Islet of Langerhans (tissue), 1 donor: ENCODE results near the gene SORL1.

Source experiments
- FAIRE-seq: peaks from one replicate; lab custom pipeline; 2011; peaks lifted over from hg19 to GRCh38; lab: Jason Lieb, UNC

The SORL1 gene

GRCh38 chr11:121664144-121664543 lies 212.0 kb downstream of the SORL1 start:
- FAIRE-seq, result no peak

DNA sequence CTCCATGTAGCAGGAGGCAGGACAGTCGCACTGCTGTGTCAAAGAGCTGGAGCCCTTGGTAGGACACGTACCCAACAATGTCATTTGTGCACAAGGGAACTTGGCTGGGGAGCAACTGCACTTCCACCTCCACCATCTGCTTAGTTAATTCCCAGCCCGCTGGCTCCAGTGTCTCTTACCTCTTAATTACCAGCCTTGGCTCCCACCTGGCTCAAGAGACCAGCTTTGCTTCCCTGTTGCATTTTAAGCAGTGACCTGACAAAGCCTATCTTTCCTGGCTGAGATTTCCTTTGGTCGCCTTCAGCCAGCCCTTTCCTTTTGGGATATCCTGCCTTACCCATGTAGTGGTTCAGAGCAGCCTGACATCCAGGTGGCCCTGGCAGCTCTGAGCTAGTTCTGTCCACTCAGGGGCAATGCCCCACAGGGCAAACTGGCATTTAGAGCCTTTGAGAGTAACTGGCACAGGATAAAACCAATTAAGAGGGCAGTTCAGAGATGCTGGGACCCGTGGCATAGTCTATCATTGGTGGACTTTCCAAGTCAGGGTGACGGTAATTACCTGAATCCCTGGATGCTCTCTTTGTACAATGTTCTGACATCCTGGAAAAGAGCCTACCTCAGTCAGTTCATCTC lies 213.2 kb downstream of the SORL1 start:
- no peak for FAIRE-seq

- FAIRE-seq, result no peak
These were observed 215.7 kb downstream of the SORL1 start for GRCh38 chr11:121667836-121668235.

GRCh38 chr11:121669422-121669821 lies 217.3 kb downstream of the SORL1 start:
- FAIRE-seq, result peak; percentile 69

DNA sequence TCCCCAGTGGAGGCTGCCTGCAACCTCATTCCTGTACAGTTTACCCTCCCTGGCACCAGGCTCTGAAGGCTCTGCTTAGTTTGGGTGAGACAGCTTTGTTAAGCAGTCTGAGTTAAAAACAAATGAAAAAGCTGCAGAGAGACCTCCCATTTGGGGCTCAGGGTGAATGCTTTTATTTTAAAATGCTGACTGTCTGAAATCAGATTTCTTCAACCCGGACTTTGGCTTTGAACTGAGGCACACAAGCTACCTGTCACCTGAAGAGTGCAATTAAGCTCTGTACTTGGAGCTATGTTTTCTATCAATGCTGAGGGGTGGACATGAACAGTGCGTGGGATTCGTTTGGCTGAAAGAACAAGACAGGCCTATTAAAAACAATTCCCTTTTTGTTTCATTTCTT lies 218.2 kb downstream of the SORL1 start:
- FAIRE-seq, result no peak

DNA sequence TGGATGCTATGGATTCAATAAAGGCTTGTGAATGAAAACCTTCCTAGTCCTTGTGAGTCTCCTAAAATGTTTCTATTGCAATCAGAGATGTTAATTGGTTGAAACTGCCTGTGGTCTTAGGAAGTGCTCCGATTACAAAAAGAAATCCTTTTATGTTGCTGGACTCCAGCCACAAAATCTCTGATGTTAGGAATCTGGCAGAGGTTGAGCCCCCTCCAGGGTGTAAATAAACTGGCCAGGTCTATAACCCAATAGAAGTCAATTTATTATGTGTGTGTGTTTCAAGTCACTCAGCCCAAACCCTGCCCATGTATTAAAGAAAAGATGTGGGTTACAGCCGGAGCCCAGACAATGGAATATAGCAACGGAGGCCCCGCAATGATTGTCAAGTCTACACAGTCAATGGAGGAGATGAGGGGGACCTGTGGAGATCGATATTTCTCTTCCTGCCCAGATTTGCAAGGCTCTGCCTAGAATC lies 218.7 kb downstream of the SORL1 start:
- FAIRE-seq, result no peak

- FAIRE-seq, result peak; percentile 97
These were observed 219.4 kb downstream of the SORL1 start for GRCh38 chr11:121671283-121672168.

DNA sequence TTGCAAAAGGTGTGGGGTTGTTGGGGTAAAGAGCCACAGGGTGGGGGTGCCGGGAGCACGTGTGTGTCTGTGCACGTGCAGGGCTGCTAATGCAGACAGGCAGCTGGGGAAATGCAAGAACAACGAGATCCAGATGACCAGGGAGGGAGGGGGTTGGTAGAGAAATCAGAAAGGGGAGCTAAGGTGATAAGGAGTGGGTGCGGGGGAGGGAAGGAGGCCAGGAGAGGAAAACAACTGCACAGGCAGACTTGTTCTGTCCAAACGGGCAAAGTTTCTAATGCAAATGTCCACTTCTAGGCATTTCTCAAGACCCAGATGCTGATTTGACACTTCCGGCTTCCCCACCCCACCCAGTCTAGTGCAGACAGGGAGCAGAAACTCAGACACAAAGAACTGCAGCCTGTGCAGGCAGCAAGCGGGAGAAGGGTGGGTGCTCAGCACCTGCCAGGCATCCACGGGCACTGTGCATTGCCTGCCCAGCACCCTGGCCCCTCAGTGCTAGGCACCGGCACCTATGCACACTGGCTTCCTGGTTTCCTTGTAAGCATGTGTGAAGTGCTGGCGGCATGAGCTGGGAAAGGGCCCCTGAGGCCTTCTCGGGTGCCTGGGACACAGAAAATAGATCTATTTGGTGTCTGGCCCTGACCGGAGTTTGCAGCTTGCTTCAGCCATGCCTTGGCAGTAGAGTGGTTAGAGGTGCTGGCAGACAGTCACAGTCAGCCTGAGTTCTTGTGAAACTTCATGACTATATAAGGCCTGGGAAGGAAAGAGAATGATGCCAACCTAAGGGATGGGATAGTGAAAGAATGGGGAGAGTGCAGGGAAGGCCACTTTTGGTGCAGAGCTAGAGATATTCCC lies 220.7 kb downstream of the SORL1 start:
- no peak for FAIRE-seq

GRCh38 chr11:121681550-121682268 lies 229.6 kb downstream of the SORL1 start:
- FAIRE-seq, result no peak
